Panc1 (cell line): ENCODE results near the gene TMEM134. TPM values are rescaled to one million over a fixed set of nuclear protein-coding genes. Genes with fewer than 3 reads are reported as not detected.
"Not testable (repeated sequence)": the region's sequence is repeated elsewhere in the genome, so short reads cannot be mapped to it uniquely, and the experiment has no call there.

Source experiments
- ATAC-seq: fragments of 200-7000 bp; cut with Tn5 transposase; 2 replicates; pipeline ENCODE4 v1.9.1; 2020; ENCODE audit warnings: mild to moderate bottlenecking, moderate library complexity
- BruUV-seq: library from RNA; stranded (reverse); fragments of 400-500 nt; replicated peaks from 2 replicates; lab custom pipeline; 2021; lab: Mats Ljungman, UMichigan
- CTCF ChIA-PET: fragments of 300-600 bp; sonication (Branson Sonifier 250); formaldehyde crosslinking; loops from one replicate; lab custom pipeline; 2022; ENCODE audit warnings: antibody characterized with exemption; lab: Charles Lee
- POLR2A ChIA-PET: fragments of 300-600 bp; sonication (Branson Sonifier 250); formaldehyde crosslinking; loops from one replicate; lab custom pipeline; 2022; ENCODE audit warnings: antibody characterized with exemption; lab: Charles Lee
- DNase-seq: peaks from one replicate; pipeline ENCODE4 v3.0.0-alpha.2; 2010; ENCODE audit warnings: low read depth, low spot score
- H3K27ac ChIP-seq: 2 replicates; pipeline ENCODE4 v1.5.1; 2011; ENCODE audit warnings: mild to moderate bottlenecking, low read length, inconsistent platforms
- H3K27me3 ChIP-seq: fragments of 200-500 bp; sonication (Bioruptor generic); 2 replicates; pipeline ENCODE4 v1.6.0; 2014; ENCODE audit warnings: low read length, inconsistent platforms; ENCODE audit not compliant: control insufficient read depth, insufficient read depth
- H3K36me3 ChIP-seq: fragments of 200-500 bp; sonication (Bioruptor generic); 2 replicates; pipeline ENCODE4 v1.5.1; 2014; ENCODE audit warnings: inconsistent platforms, mild to moderate bottlenecking, low read length, moderate library complexity; ENCODE audit not compliant: control insufficient read depth, insufficient read depth
- H3K4me1 ChIP-seq: 2 replicates; pipeline ENCODE4 v1.5.1; 2011; ENCODE audit warnings: inconsistent platforms, mild to moderate bottlenecking, low read length, moderate library complexity; ENCODE audit not compliant: control insufficient read depth, insufficient read depth
- H3K4me3 ChIP-seq, 2 experiments: 2 replicates each; pipeline ENCODE4 v1.5.1; 2011 to 2012; ENCODE audit warnings: low read depth in 2 of 2, low read length in 2 of 2, mild to moderate bottlenecking in 2 of 2, inconsistent platforms in 1 of 2, moderate library complexity in 1 of 2
- H3K9me3 ChIP-seq: fragments of 200-500 bp; sonication (Bioruptor generic); 2 replicates; pipeline ENCODE4 v1.5.1; 2014; ENCODE audit warnings: low read depth, mild to moderate bottlenecking, inconsistent platforms, low read length, moderate library complexity; ENCODE audit not compliant: control insufficient read depth, insufficient read depth
- POLR2AphosphoS5 ChIP-seq: IDR thresholded peaks from 2 replicates; pipeline ENCODE4 v1.6.1; 2012; ENCODE audit warnings: mild to moderate bottlenecking, low read depth, low read length, moderate library complexity
- REST ChIP-seq, 2 experiments: IDR thresholded peaks; 2 replicates each; pipeline ENCODE4 v1.6.1; 2011 to 2012; ENCODE audit warnings: low read depth in 2 of 2, control low read depth in 1 of 2, low read length in 1 of 2, mild to moderate bottlenecking in 1 of 2, moderate library complexity in 1 of 2; ENCODE audit not compliant: insufficient read depth in 1 of 2
- SIN3A ChIP-seq: IDR thresholded peaks from 2 replicates; pipeline ENCODE4 v1.6.1; 2012; ENCODE audit warnings: low read depth, mild to moderate bottlenecking, low read length, moderate library complexity, borderline replicate concordance; ENCODE audit not compliant: insufficient read depth
- TCF7L2 ChIP-seq: IDR thresholded peaks from 2 replicates; pipeline ENCODE4 v1.6.1; 2011; ENCODE audit warnings: mild to moderate bottlenecking, low read depth, low read length, inconsistent platforms
- in situ Hi-C: cut with HindIII; loops from 2 replicates; pipeline ENCODE4 v1.10.0; 2016; ENCODE audit warnings: low sequenced_read_pairs, low pct_unique_long_range_greater_than_20kb
- intact Hi-C: fragments of 100-400 bp; cut with micrococcal nuclease; formaldehyde crosslinking; loops from one replicate; pipeline ENCODE4 v1.10.0; 2022; ENCODE audit not compliant: unreplicated experiment
- total RNA-seq: library from RNA; stranded (reverse); gene quantifications from one replicate; pipeline ENCODE4 v1.2.1, GENCODE V29; 2021; ENCODE audit not compliant: unreplicated experiment
- TF ChIP-seq, protein P1 (sequence below): fragments of 450-650 bp; IDR thresholded peaks from 2 replicates; pipeline ENCODE4 v1.5.1; 2017; ENCODE audit warnings: mild to moderate bottlenecking

Gene TMEM134
- total RNA-seq, 1 experiment from 2014 or later, result 65.0 TPM

DNA sequence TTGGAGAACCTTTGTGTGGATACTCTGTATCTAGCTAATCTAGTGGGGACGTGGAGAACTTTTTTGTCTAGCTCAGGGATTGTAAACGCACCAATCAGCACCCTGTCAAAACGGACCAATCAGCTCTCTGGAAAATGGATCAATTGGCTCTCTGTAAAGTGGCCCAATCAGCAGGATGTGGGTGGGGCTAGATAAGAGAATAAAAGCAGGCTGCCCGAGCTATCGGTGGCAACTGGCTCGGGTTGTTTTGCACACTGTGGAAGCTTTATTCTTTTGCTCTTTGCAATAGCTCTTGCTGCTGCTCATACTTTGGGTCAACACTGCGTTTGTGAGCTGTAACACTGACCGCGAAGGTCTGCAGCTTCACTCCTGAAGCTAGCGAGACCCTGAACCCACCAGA lies 7.6 kb upstream of the TMEM134 start:
- CTCF ChIA-PET, in situ Hi-C loops, H3K9me3 ChIP-seq: not testable (repeated sequence)

DNA sequence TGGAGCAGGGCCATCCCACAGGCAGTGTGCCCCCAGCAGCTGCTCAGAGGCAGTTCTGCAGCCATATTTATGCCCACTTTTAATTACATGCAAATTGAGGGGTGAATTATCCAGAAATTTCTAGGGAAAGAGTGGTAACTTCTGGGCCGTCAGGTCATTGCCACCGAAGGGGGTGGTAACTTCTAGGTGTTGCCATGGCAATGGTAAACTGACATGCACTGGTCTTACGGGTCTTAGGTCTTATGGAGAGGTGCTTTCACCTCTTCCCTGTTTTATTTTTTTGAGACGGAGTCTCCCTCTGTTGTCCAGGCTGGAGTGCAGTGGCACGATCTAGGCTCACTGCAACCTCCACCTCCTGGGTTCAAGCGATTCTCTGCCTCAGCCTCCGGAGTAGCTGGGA lies 3.8 kb upstream of the TMEM134 start:
- H3K27me3 ChIP-seq, result no peaks in the 10 kb centered on the region
- DNase-seq (no peak), ATAC-seq (no peak)
- TF ChIP-seq TCF7L2 (no peak), REST (IDR thresholded peaks at IDR 0.05; ENCODE audit: insufficient read depth in 1 of 2, low read depth in 2 of 2, low read length in 1 of 2) (no peak), SIN3A (no peak), POLR2AphosphoS5 (no peak)
- TF ChIP-seq, protein P1, sequence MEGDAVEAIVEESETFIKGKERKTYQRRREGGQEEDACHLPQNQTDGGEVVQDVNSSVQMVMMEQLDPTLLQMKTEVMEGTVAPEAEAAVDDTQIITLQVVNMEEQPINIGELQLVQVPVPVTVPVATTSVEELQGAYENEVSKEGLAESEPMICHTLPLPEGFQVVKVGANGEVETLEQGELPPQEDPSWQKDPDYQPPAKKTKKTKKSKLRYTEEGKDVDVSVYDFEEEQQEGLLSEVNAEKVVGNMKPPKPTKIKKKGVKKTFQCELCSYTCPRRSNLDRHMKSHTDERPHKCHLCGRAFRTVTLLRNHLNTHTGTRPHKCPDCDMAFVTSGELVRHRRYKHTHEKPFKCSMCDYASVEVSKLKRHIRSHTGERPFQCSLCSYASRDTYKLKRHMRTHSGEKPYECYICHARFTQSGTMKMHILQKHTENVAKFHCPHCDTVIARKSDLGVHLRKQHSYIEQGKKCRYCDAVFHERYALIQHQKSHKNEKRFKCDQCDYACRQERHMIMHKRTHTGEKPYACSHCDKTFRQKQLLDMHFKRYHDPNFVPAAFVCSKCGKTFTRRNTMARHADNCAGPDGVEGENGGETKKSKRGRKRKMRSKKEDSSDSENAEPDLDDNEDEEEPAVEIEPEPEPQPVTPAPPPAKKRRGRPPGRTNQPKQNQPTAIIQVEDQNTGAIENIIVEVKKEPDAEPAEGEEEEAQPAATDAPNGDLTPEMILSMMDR, result no peak
- no peak overlapping the region for H3K4me3 ChIP-seq
- ChIA-PET CTCF (no interaction called here), POLR2A (no interaction called here)
- H3K4me1 ChIP-seq, result peaks cover 10% of the 10 kb centered on the region
- H3K36me3 ChIP-seq, result no peaks in the 10 kb centered on the region; the same call in 1 of the 2 replicates
- H3K9me3 ChIP-seq, result no peaks in the 10 kb centered on the region
- H3K27ac ChIP-seq, result no peak overlapping the region
- no TSS peak for BruUV-seq
- in situ Hi-C loops, result no loop called here
- intact Hi-C loops, result no loop called here

More for the DNA sequence above, 7.6 kb upstream of the TMEM134 start:
- ATAC-seq, BruUV-seq, H3K4me3 ChIP-seq, DNase-seq, POLR2A ChIA-PET, intact Hi-C loops, H3K36me3 ChIP-seq, H3K4me1 ChIP-seq, H3K27ac ChIP-seq, H3K27me3 ChIP-seq: not testable (repeated sequence)

GRCh38 chr11:67470337-67471002 lies 1.4 kb upstream of the TMEM134 start:
- Histone ChIP-seq H3K27me3 (no peaks in the 10 kb centered on the region), H3K4me3 (no peak overlapping the region), H3K9me3 (no peaks in the 10 kb centered on the region), H3K36me3 (no peaks in the 10 kb centered on the region; the same call in 1 of the 2 replicates), H3K4me1 (peaks cover 26% of the 10 kb centered on the region), H3K27ac (no peak overlapping the region)
- DNase-seq, result no peak
- CTCF ChIA-PET, result interaction anchor here (0.7 to 1.2 kb wide), 3 partner anchors 19 to 119 kb away, joined by 3 to 9 read pairs (median 3); partner anchors contain the start of gene PPP1CA
- TF ChIP-seq POLR2AphosphoS5, result no peak
- no peak for TF ChIP-seq REST (IDR thresholded peaks at IDR 0.05; ENCODE audit: insufficient read depth in 1 of 2, low read depth in 2 of 2, low read length in 1 of 2)
- no peak for TF ChIP-seq SIN3A
- TF ChIP-seq, protein P1, result no peak
- TF ChIP-seq TCF7L2, result no peak
- POLR2A ChIA-PET, result interaction anchor here (0.6 kb wide), 1 partner anchor 89 kb away, joined by 8 read pairs; no protein-coding TSS in a partner anchor
- no TSS peak for BruUV-seq
- no peak for ATAC-seq
- intact Hi-C loops, result no loop called here
- in situ Hi-C loops, result no loop called here
